ENCODE measurements around the gene MTA3. TPM values are rescaled to one million over a fixed set of nuclear protein-coding genes. Genes with fewer than 3 reads are reported as not detected.

The MTA3 gene
- total RNA-seq, 4 donors from 2014 or later = 40.0 to 73.2 (median 54.3) TPM

DNA sequence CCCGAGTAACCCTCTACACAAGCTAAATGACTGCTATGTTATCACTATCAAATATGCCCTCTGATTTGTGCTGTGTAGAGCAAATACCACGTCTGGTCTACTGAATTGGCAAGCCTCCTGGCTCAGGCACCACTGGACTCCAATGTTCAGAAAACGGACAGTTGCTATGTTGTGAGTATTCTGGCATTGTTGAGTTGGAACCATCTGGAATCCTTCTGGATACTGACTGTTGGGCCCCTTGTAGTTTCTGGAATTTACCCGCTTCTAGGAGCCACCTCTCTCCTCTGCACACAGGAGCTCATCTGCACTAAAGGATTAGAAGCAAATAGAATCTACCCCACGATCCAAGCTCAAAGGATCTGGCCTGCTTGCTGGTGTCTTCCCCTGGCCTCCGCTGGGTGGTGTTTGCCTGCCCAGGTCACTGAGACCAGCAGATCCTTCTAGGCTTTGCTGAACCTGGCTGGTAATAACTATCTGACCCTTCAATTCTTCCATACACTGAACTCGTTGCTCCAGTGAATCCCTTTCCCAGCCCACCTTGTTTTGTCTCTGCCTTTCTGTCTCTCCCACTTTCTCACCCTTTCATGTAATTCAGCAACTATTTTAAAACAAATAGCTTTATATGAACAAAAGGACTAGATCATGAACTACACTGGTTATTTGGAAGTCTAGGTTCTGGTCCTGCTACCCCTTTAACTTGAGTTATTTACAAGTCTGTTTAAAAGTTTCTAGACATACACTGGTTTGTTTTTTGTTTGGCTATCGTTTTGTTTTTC, 226.0 kb downstream of the MTA3 start:
- intact Hi-C loops (cut with DNase I; ENCODE audit: low total_unique reads) (no loop called here), in situ Hi-C loops (cut with MboI; ENCODE audit: low pct_ligation_motif_present in 1 of 4, low pct_unique_long_range_greater_than_20kb in 1 of 4, low sequenced_read_pairs in 3 of 4) (no loop called here)
- Histone ChIP-seq H3K4me1 (peaks cover 0 to 22% (median 12%) of the 10 kb centered on the region in 4 donors), H3K27me3 (no peaks in the 10 kb centered on the region), H3K27ac (peak overlapping the region; percentile 83 to 88 (median 86)), H3K36me3 (no peaks in the 10 kb centered on the region), H3K4me3 (no peak overlapping the region), H3K9me3 (no peaks in the 10 kb centered on the region)
- TF ChIP-seq POLR2A (IDR thresholded peaks at IDR 0.05) (no peak), POLR2AphosphoS5 (IDR thresholded peaks at IDR 0.05) (no peak), EP300 (IDR thresholded peaks at IDR 0.05; ENCODE audit: low read depth) (no peak)
- TF ChIP-seq, protein P1, sequence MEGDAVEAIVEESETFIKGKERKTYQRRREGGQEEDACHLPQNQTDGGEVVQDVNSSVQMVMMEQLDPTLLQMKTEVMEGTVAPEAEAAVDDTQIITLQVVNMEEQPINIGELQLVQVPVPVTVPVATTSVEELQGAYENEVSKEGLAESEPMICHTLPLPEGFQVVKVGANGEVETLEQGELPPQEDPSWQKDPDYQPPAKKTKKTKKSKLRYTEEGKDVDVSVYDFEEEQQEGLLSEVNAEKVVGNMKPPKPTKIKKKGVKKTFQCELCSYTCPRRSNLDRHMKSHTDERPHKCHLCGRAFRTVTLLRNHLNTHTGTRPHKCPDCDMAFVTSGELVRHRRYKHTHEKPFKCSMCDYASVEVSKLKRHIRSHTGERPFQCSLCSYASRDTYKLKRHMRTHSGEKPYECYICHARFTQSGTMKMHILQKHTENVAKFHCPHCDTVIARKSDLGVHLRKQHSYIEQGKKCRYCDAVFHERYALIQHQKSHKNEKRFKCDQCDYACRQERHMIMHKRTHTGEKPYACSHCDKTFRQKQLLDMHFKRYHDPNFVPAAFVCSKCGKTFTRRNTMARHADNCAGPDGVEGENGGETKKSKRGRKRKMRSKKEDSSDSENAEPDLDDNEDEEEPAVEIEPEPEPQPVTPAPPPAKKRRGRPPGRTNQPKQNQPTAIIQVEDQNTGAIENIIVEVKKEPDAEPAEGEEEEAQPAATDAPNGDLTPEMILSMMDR (IDR thresholded peaks at IDR 0.05) = no peak
- WGBS, 2 donors (ENCODE audit: low coverage in 1 of 2) = 72 to 81% methylated on average over 3 to 8 of the region's 8 CpGs
- DNase-seq = peak; percentile 34

DNA sequence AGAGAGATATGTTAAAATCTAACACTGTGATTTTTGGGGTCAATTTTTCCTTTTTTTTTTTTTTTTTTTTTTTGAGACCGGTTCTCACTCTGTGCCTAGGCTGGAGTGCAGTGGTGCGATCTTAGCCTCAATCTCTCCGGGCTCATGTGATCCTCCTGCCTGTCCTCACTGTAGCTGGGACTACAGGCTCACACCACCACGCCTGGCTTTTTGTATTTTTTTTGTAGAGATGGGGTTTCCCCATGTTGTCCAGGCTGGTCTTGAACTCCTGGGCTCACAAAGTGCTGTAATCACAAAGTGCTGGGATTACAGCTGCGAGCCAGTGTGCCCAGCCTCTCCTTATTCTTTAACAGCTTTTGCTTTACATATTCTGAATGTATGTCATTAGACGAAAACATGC, 226.8 kb downstream of the MTA3 start:
- peak overlapping the region in 2 of 4 donors; percentile 24 to 54 for H3K27ac ChIP-seq
- intact Hi-C loops (cut with DNase I; ENCODE audit: low total_unique reads) = no loop called here
- TF ChIP-seq POLR2A (IDR thresholded peaks at IDR 0.05) (no peak), POLR2AphosphoS5 (IDR thresholded peaks at IDR 0.05) (no peak), EP300 (IDR thresholded peaks at IDR 0.05; ENCODE audit: low read depth) (no peak)
- TF ChIP-seq, protein P1 (IDR thresholded peaks at IDR 0.05) = no peak

DNA sequence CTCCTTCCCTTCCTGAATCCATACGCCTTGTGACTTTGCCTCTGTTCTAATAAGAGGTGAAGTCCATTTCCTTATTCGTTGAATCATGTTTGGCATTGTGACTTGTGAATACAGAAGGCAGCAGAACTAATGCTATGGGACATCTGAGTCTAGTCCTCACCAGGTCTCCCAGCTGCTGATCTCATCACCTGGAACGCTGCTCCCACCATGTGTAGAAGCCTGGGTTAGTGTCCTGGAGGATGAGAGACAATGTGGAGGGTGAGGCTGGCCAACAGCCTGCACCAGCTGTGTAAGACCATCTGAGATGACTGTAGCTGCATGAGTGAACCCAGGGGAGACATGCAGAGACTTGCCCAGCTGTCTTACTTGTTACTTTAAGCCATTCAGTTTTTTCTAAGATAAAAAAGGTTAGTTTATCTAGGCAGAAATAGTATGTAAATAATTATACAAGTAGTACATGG, 227.4 kb downstream of the MTA3 start:
- Histone ChIP-seq H3K4me3 (no peak overlapping the region), H3K4me1 (peaks cover 0 to 22% (median 12%) of the 10 kb centered on the region in 4 donors), H3K9me3 (no peaks in the 10 kb centered on the region), H3K27ac (peak overlapping the region; percentile 24 to 56 (median 40)), H3K36me3 (no peaks in the 10 kb centered on the region), H3K27me3 (no peaks in the 10 kb centered on the region)
- TF ChIP-seq POLR2AphosphoS5 (IDR thresholded peaks at IDR 0.05) (peak in 1 of 3 donors; percentile 6), EP300 (IDR thresholded peaks at IDR 0.05; ENCODE audit: low read depth) (no peak), POLR2A (IDR thresholded peaks at IDR 0.05) (no peak)
- TF ChIP-seq, protein P1 (IDR thresholded peaks at IDR 0.05) = no peak
- WGBS, 2 donors (ENCODE audit: low coverage in 1 of 2) = 34 to 39% methylated on average over 2 to 3 of the region's 3 CpGs
- in situ Hi-C loops (cut with MboI; ENCODE audit: low pct_ligation_motif_present in 1 of 4, low pct_unique_long_range_greater_than_20kb in 1 of 4, low sequenced_read_pairs in 3 of 4) = no loop called here
- intact Hi-C loops (cut with DNase I; ENCODE audit: low total_unique reads) = no loop called here
- DNase-seq = no peak

More for the DNA sequence above, 226.8 kb downstream of the MTA3 start:
- in situ Hi-C loops (cut with MboI; ENCODE audit: low pct_ligation_motif_present in 1 of 4, low pct_unique_long_range_greater_than_20kb in 1 of 4, low sequenced_read_pairs in 3 of 4) = no loop called here
- WGBS, 2 donors (ENCODE audit: low coverage in 1 of 2) = 81 to 91% methylated on average over 5 to 6 of the region's 6 CpGs
- no peak for DNase-seq
- no peaks in the 10 kb centered on the region for H3K9me3 ChIP-seq
- no peaks in the 10 kb centered on the region for H3K27me3 ChIP-seq
- no peak overlapping the region for H3K4me3 ChIP-seq
- H3K4me1 ChIP-seq = peaks cover 0 to 22% (median 12%) of the 10 kb centered on the region in 4 donors
- no peaks in the 10 kb centered on the region for H3K36me3 ChIP-seq

DNA sequence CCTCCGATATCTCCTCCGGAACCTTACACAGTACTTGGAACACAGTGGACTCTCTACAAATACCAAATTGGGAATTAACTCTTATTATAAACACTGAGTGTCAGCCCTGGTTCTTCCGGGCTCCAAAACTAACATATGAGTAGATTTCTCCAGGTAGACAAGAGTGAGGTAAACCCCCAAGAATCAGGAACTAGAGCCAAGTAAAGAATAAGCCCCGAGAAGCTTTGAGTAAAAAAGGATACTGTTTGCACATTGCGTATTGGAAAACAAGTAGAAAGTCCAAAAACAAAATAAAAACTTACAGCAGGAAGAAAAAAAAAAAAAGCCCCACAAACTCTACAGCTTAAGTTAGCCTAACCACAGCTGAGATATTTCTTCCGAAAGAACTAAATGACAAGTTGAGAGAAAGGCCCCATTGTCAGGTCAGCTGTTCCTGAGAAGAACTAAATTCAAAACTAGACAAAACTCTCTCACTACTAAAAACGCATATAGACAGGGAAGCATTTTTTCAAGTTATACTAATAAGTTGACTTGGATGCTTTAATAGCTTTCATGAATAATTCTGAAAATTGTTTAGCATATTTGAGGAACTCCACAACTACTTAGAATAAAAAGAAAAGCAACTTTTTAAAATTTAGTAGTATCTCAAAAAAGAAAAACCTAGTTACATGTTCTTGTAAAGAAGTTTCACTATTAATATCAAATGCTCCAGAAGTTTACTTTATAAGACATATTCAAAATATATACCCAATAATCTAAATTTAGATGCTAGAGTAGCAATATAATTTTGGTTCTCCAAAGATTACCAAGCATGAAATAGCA, 228.2 kb downstream of the MTA3 start:
- H3K4me3 ChIP-seq = no peak overlapping the region
- intact Hi-C loops (cut with DNase I; ENCODE audit: low total_unique reads) = no loop called here
- TF ChIP-seq POLR2AphosphoS5 (IDR thresholded peaks at IDR 0.05) = no peak
- TF ChIP-seq, protein P1 (IDR thresholded peaks at IDR 0.05) = no peak
- TF ChIP-seq EP300 (IDR thresholded peaks at IDR 0.05; ENCODE audit: low read depth) = no peak
- no peak for TF ChIP-seq POLR2A (IDR thresholded peaks at IDR 0.05)
- DNase-seq = no peak
- H3K36me3 ChIP-seq = no peaks in the 10 kb centered on the region
- 63 to 69% methylated on average over 7 of the region's 7 CpGs for WGBS, 2 donors (ENCODE audit: low coverage in 1 of 2)
- H3K27ac ChIP-seq = peak overlapping the region; percentile 26 to 56 (median 40)
- no peaks in the 10 kb centered on the region for H3K9me3 ChIP-seq
- H3K4me1 ChIP-seq = peaks cover 0 to 25% (median 8%) of the 10 kb centered on the region in 4 donors
- in situ Hi-C loops (cut with MboI; ENCODE audit: low pct_ligation_motif_present in 1 of 4, low pct_unique_long_range_greater_than_20kb in 1 of 4, low sequenced_read_pairs in 3 of 4) = no loop called here
- H3K27me3 ChIP-seq = no peaks in the 10 kb centered on the region

Data from transverse colon (tissue), 4 donors.